ENCODE results near the gene VAMP8. TPM values are rescaled to one million over a fixed set of nuclear protein-coding genes. Genes with fewer than 3 reads are reported as not detected.

VAMP8 gene
- total and polyA plus RNA-seq, 2 donors (not counting 3 experiments of a cell fraction or from before 2014, with no cell fraction given), result 39.0 to 68.7 TPM

GRCh38 chr2:85548608-85548900 lies 28.8 kb upstream of the VAMP8 start:
- Histone ChIP-seq H3K27ac (ENCODE audit: insufficient read depth, low read depth, low read length) (no peak overlapping the region), H3K36me3 (ENCODE audit: control insufficient read depth in 2 of 2, extremely low read depth in 1 of 2, insufficient read depth in 2 of 2, low read length in 2 of 2) (peaks cover 13 to 41% of the 10 kb centered on the region in 2 experiments), H3K79me2 (ENCODE audit: control insufficient read depth, insufficient read depth, low read length) (no peaks in the 10 kb centered on the region), H3K27me3 (ENCODE audit: control insufficient read depth in 2 of 2, insufficient read depth in 2 of 2, low read length in 2 of 2) (no peaks in the 10 kb centered on the region), H3K9ac (replicated peaks; ENCODE audit: extremely low read depth, insufficient read depth, low read length) (no peak overlapping the region), H3K9me3 (replicated peaks; ENCODE audit: control insufficient read depth, insufficient read depth, low read length) (no peaks in the 10 kb centered on the region), H2AFZ (ENCODE audit: low read depth, low read length) (no peak overlapping the region), H3K9me1 (replicated peaks; ENCODE audit: control insufficient read depth, extremely low read depth, insufficient read depth, low read length) (no peaks in the 10 kb centered on the region), H4K20me1 (replicated peaks; ENCODE audit: control insufficient read depth, extremely low read depth, insufficient read depth, low read length) (no peaks in the 10 kb centered on the region), H3K4me3 (replicated peaks in 1 of 3; ENCODE audit: insufficient read depth in 1 of 3, low read depth in 1 of 3, low read length in 3 of 3) (no peak overlapping the region), H3K4me2 (ENCODE audit: insufficient read depth, low read length) (no peak overlapping the region), H3K4me1 (ENCODE audit: control insufficient read depth, extremely low read depth, insufficient read depth, low read length) (peaks cover 17% of the 10 kb centered on the region)
- no TSS peak for BruUV-seq (replicated peaks)
- DNase-seq (ENCODE audit: low read depth, low spot score), result no peak
- TF ChIP-seq POLR2A (IDR thresholded peaks at IDR 0.05; ENCODE audit: low read depth, low read length), result peak; percentile 29
- no peak for TF ChIP-seq MYC (IDR thresholded peaks at IDR 0.05; ENCODE audit: low read depth, low read length)
- ChIA-PET POLR2A (interaction anchor here (1.3 to 6.3 kb wide), 4 partner anchors 9 to 194 kb away, joined by 3 to 73 read pairs (median 3); partner anchors contain the start of genes ELMOD3, MAT2A and RETSAT), CTCF (interaction anchor here (1.0 to 6.8 kb wide), 9 partner anchors 8 to 481 kb away, joined by 3 to 236 read pairs (median 4); partner anchors contain the start of gene SH2D6)
- dilution Hi-C loops (cut with MboI; ENCODE audit: extremely low pct_ligation_motif_present, low sequenced_read_pairs), result no loop called here
- no peak for FAIRE-seq
- intact Hi-C loops (cut with micrococcal nuclease), result no loop called here

- TSS peak; percentile 8 for BruUV-seq (replicated peaks)
- Histone ChIP-seq H3K4me2 (ENCODE audit: insufficient read depth, low read length) (no peak overlapping the region), H3K9me1 (replicated peaks; ENCODE audit: control insufficient read depth, extremely low read depth, insufficient read depth, low read length) (no peaks in the 10 kb centered on the region), H3K4me3 (replicated peaks in 1 of 3; ENCODE audit: insufficient read depth in 1 of 3, low read depth in 1 of 3, low read length in 3 of 3) (no peak overlapping the region), H3K79me2 (ENCODE audit: control insufficient read depth, insufficient read depth, low read length) (no peaks in the 10 kb centered on the region), H3K4me1 (ENCODE audit: control insufficient read depth, extremely low read depth, insufficient read depth, low read length) (peaks cover 17% of the 10 kb centered on the region), H3K9ac (replicated peaks; ENCODE audit: extremely low read depth, insufficient read depth, low read length) (no peak overlapping the region), H2AFZ (ENCODE audit: low read depth, low read length) (no peak overlapping the region), H3K9me3 (replicated peaks; ENCODE audit: control insufficient read depth, insufficient read depth, low read length) (no peaks in the 10 kb centered on the region), H4K20me1 (replicated peaks; ENCODE audit: control insufficient read depth, extremely low read depth, insufficient read depth, low read length) (no peaks in the 10 kb centered on the region), H3K27ac (ENCODE audit: insufficient read depth, low read depth, low read length) (no peak overlapping the region), H3K36me3 (ENCODE audit: control insufficient read depth in 2 of 2, extremely low read depth in 1 of 2, insufficient read depth in 2 of 2, low read length in 2 of 2) (peaks cover 13 to 40% of the 10 kb centered on the region in 2 experiments), H3K27me3 (ENCODE audit: control insufficient read depth in 2 of 2, insufficient read depth in 2 of 2, low read length in 2 of 2) (no peaks in the 10 kb centered on the region)
- FAIRE-seq (no peak), DNase-seq (ENCODE audit: low read depth, low spot score) (no peak)
- TF ChIP-seq MAX (IDR thresholded peaks at IDR 0.05; ENCODE audit: insufficient read depth, insufficient read length) (no peak), JUN (IDR thresholded peaks at IDR 0.05; ENCODE audit: borderline replicate concordance, insufficient read depth, insufficient read length, low read depth) (no peak), GATA2 (IDR thresholded peaks at IDR 0.05; ENCODE audit: insufficient read depth, insufficient read length, low read depth, low read length) (no peak)
- ChIA-PET CTCF (interaction anchor here (1.0 to 6.8 kb wide), 9 partner anchors 29 to 482 kb away, joined by 3 to 236 read pairs (median 4); partner anchors contain the start of gene SH2D6), POLR2A (interaction anchor here (0.6 to 6.3 kb wide), 5 partner anchors 9 to 130 kb away, joined by 3 to 73 read pairs (median 4); partner anchors contain the start of genes MAT2A and SH2D6)
- intact Hi-C loops (cut with micrococcal nuclease), result no loop called here
- dilution Hi-C loops (cut with MboI; ENCODE audit: extremely low pct_ligation_motif_present, low sequenced_read_pairs), result no loop called here
These were observed 28.3 kb upstream of the VAMP8 start for GRCh38 chr2:85549095-85549494.

Data from endothelial cell of umbilical vein (primary cell).